Karpas-422 (cell line): Measurements from ENCODE around the gene IER3. TPM values are rescaled to one million over a fixed set of nuclear protein-coding genes. Genes with fewer than 3 reads are reported as not detected.

Experiments
- small RNA-seq: library from RNA; depleted of rRNA; stranded (forward); fragments of <200 nt; gene quantifications from one replicate; pipeline ENCODE3, GENCODE V24; 2014
- total RNA-seq: library from RNA; depleted of rRNA; stranded (reverse); fragments of >200 nt; shearing (Covaris generic); gene quantifications from 2 replicates; pipeline ENCODE4 v1.2.3, GENCODE V29; 2014; ENCODE audit warnings: low replicate concordance; rRNA removed

The IER3 gene
- total RNA-seq, 1 experiment from 2014 or later, result 0.19 TPM

Small RNAs within 50 kb of the gene (small RNA-seq; reads per million reads assigned to genes)
- gene RF00019 (not detected), gene RN7SL353P (not detected)

Other genes with a start within 250 kb of the IER3 start
- gene GNL1, start 188.1 kb downstream of the IER3 start, total RNA-seq, result 48.6 and 53.9 TPM in 2 replicates
- 14.6 and 30.6 TPM in 2 replicates for gene PRR3, start 187.3 kb downstream of the IER3 start, total RNA-seq
- 14.4 and 26.0 TPM in 2 replicates for gene ABCF1, start 173.1 kb downstream of the IER3 start, total RNA-seq
- gene PPP1R10, start 127.3 kb downstream of the IER3 start, total RNA-seq, result 64.3 and 170 TPM in 2 replicates
- gene MRPS18B, start 126.7 kb downstream of the IER3 start, total RNA-seq, result 59.2 and 119 TPM in 2 replicates
- gene ATAT1, start 117.7 kb downstream of the IER3 start, total RNA-seq, result 9.6 and 10.3 TPM in 2 replicates
- 5.6 and 10.0 TPM in 2 replicates for gene C6orf136, start 97.4 kb downstream of the IER3 start, total RNA-seq
- 26.5 and 36.1 TPM in 2 replicates for gene DHX16, start 71.5 kb downstream of the IER3 start, total RNA-seq
- 69.8 and 75.3 TPM in 2 replicates for gene PPP1R18, start 57.9 kb downstream of the IER3 start, total RNA-seq
- 16.9 and 38.1 TPM in 2 replicates for gene NRM, start 53.6 kb downstream of the IER3 start, total RNA-seq
- gene MDC1, start 27.3 kb downstream of the IER3 start, total RNA-seq, result 9.4 and 11.0 TPM in 2 replicates
- gene TUBB, start 24.2 kb downstream of the IER3 start, total RNA-seq, result 403 and 427 TPM in 2 replicates
- 58.2 and 103 TPM in 2 replicates for gene FLOT1, start 1.9 kb downstream of the IER3 start, total RNA-seq
- gene DDR1, start 140.0 kb upstream of the IER3 start, total RNA-seq, result 0.15 and 0.25 TPM in 2 replicates
- gene GTF2H4, start 163.7 kb upstream of the IER3 start, total RNA-seq, result 21.8 and 23.4 TPM in 2 replicates
- 42.3 and 50.2 TPM in 2 replicates for gene VARS2, start 169.7 kb upstream of the IER3 start, total RNA-seq
- not detected in 2 replicates for gene SFTA2, start 187.6 kb upstream of the IER3 start, total RNA-seq
- not detected in 2 replicates for gene MUCL3, start 196.4 kb upstream of the IER3 start, total RNA-seq
- gene MUC21, start 239.2 kb upstream of the IER3 start, total RNA-seq, result not detected in 2 replicates